ENCODE results near the gene FBRS.

Gene FBRS

GRCh38 chr16:30666681-30667080, 8.4 kb downstream of the FBRS start:
- no peak overlapping the region for H3K27ac ChIP-seq (ENCODE audit: low read length)

GRCh38 chr16:30667361-30667905, 9.2 kb downstream of the FBRS start:
- no peaks in the 10 kb centered on the region for H3K9me3 ChIP-seq (ENCODE audit: insufficient read depth, low read length)
- H3K36me3 ChIP-seq (replicated peaks; ENCODE audit: low read depth, low read length), result peaks cover 69% of the 10 kb centered on the region
- peaks cover 20% of the 10 kb centered on the region for H3K4me1 ChIP-seq (ENCODE audit: low read length)
- H3K4me2 ChIP-seq (ENCODE audit: low read length), result no peak overlapping the region
- H3K4me3 ChIP-seq (ENCODE audit: low read length), result no peak overlapping the region
- TF ChIP-seq EZH2phosphoT487 (IDR thresholded peaks at IDR 0.05; ENCODE audit: low read depth), result no peak
- TF ChIP-seq CTCF (IDR thresholded peaks at IDR 0.05; ENCODE audit: low read depth, low read length), result no peak
- peaks cover 42% of the 10 kb centered on the region for H3K79me2 ChIP-seq (ENCODE audit: low read length)
- H3K9ac ChIP-seq (ENCODE audit: low read length), result no peak overlapping the region
- H4K20me1 ChIP-seq (ENCODE audit: insufficient read depth, low read length), result peaks cover 55% of the 10 kb centered on the region
- H3K27me3 ChIP-seq (ENCODE audit: low read depth, low read length), result no peaks in the 10 kb centered on the region
- no peak overlapping the region for H3K27ac ChIP-seq (ENCODE audit: low read length)
- H2AFZ ChIP-seq (ENCODE audit: low read depth, low read length), result no peak overlapping the region

More at GRCh38 chr16:30666681-30667080, 8.4 kb downstream of the FBRS start:
- Histone ChIP-seq H3K79me2 (ENCODE audit: low read length) (peaks cover 49% of the 10 kb centered on the region), H3K27me3 (ENCODE audit: low read depth, low read length) (no peaks in the 10 kb centered on the region), H2AFZ (ENCODE audit: low read depth, low read length) (no peak overlapping the region), H3K4me1 (ENCODE audit: low read length) (peaks cover 28% of the 10 kb centered on the region), H3K36me3 (replicated peaks; ENCODE audit: low read depth, low read length) (peaks cover 77% of the 10 kb centered on the region), H3K4me3 (ENCODE audit: low read length) (no peak overlapping the region), H4K20me1 (ENCODE audit: insufficient read depth, low read length) (peaks cover 63% of the 10 kb centered on the region), H3K9ac (ENCODE audit: low read length) (no peak overlapping the region), H3K9me3 (ENCODE audit: insufficient read depth, low read length) (no peaks in the 10 kb centered on the region), H3K4me2 (ENCODE audit: low read length) (no peak overlapping the region)
- TF ChIP-seq CTCF (IDR thresholded peaks at IDR 0.05; ENCODE audit: low read depth, low read length) (no peak), EZH2phosphoT487 (IDR thresholded peaks at IDR 0.05; ENCODE audit: low read depth) (no peak)

- Histone ChIP-seq H4K20me1 (ENCODE audit: insufficient read depth, low read length) (peaks cover 46% of the 10 kb centered on the region), H3K79me2 (ENCODE audit: low read length) (peaks cover 32% of the 10 kb centered on the region), H3K27me3 (ENCODE audit: low read depth, low read length) (no peaks in the 10 kb centered on the region), H3K9ac (ENCODE audit: low read length) (no peak overlapping the region), H3K4me2 (ENCODE audit: low read length) (no peak overlapping the region), H3K4me1 (ENCODE audit: low read length) (peaks cover 11% of the 10 kb centered on the region), H2AFZ (ENCODE audit: low read depth, low read length) (no peak overlapping the region), H3K27ac (ENCODE audit: low read length) (no peak overlapping the region), H3K4me3 (ENCODE audit: low read length) (no peak overlapping the region), H3K9me3 (ENCODE audit: insufficient read depth, low read length) (no peaks in the 10 kb centered on the region), H3K36me3 (replicated peaks; ENCODE audit: low read depth, low read length) (peaks cover 60% of the 10 kb centered on the region)
- TF ChIP-seq CTCF (IDR thresholded peaks at IDR 0.05; ENCODE audit: low read depth, low read length) (no peak), EZH2phosphoT487 (IDR thresholded peaks at IDR 0.05; ENCODE audit: low read depth) (no peak)
Observed at GRCh38 chr16:30668393-30668792, 10.2 kb downstream of the FBRS start.

- TF ChIP-seq CTCF (IDR thresholded peaks at IDR 0.05; ENCODE audit: low read depth, low read length) (no peak), EZH2phosphoT487 (IDR thresholded peaks at IDR 0.05; ENCODE audit: low read depth) (no peak)
- peaks cover 58% of the 10 kb centered on the region for H3K36me3 ChIP-seq (replicated peaks; ENCODE audit: low read depth, low read length)
- H3K4me2 ChIP-seq (ENCODE audit: low read length), result no peak overlapping the region
- no peak overlapping the region for H3K9ac ChIP-seq (ENCODE audit: low read length)
- peaks cover 3% of the 10 kb centered on the region; the same call in 1 of the 2 replicates for H3K4me1 ChIP-seq (ENCODE audit: low read length)
- no peak overlapping the region for H3K4me3 ChIP-seq (ENCODE audit: low read length)
- H3K9me3 ChIP-seq (ENCODE audit: insufficient read depth, low read length), result no peaks in the 10 kb centered on the region
- peaks cover 24% of the 10 kb centered on the region for H3K79me2 ChIP-seq (ENCODE audit: low read length)
- no peak overlapping the region for H2AFZ ChIP-seq (ENCODE audit: low read depth, low read length)
- peaks cover 38% of the 10 kb centered on the region for H4K20me1 ChIP-seq (ENCODE audit: insufficient read depth, low read length)
- H3K27me3 ChIP-seq (ENCODE audit: low read depth, low read length), result no peaks in the 10 kb centered on the region
- no peak overlapping the region for H3K27ac ChIP-seq (ENCODE audit: low read length)
Observed at GRCh38 chr16:30669026-30669902, 11.0 kb downstream of the FBRS start.

Measured in OCI-LY3 (cell line).